Caki2 (cell line): Measurements from ENCODE around the gene MYLK2. TPM values are rescaled to one million over a fixed set of nuclear protein-coding genes. Genes with fewer than 3 reads are reported as not detected.
"Not testable (repeated sequence)": the region's sequence is repeated elsewhere in the genome, so short reads cannot be mapped to it uniquely, and the experiment has no call there.

Experiments
- DNase-seq: peaks from one replicate; pipeline ENCODE4 v3.0.0-alpha.2; 2015; ENCODE audit warnings: low read depth
- in situ Hi-C: cut with HindIII; loops from 2 replicates; pipeline ENCODE4 v1.10.0; 2016; ENCODE audit warnings: low sequenced_read_pairs, low pct_unique_long_range_greater_than_20kb, mixed read lengths
- total RNA-seq: library from RNA; depleted of rRNA; stranded (reverse); fragments of >200 nt; shearing (Covaris generic); gene quantifications from 2 replicates; pipeline ENCODE4 v1.2.3, GENCODE V29; 2014; ENCODE audit warnings: low replicate concordance

The MYLK2 gene
- total RNA-seq, 1 experiment from 2014 or later, result not detected

DNA sequence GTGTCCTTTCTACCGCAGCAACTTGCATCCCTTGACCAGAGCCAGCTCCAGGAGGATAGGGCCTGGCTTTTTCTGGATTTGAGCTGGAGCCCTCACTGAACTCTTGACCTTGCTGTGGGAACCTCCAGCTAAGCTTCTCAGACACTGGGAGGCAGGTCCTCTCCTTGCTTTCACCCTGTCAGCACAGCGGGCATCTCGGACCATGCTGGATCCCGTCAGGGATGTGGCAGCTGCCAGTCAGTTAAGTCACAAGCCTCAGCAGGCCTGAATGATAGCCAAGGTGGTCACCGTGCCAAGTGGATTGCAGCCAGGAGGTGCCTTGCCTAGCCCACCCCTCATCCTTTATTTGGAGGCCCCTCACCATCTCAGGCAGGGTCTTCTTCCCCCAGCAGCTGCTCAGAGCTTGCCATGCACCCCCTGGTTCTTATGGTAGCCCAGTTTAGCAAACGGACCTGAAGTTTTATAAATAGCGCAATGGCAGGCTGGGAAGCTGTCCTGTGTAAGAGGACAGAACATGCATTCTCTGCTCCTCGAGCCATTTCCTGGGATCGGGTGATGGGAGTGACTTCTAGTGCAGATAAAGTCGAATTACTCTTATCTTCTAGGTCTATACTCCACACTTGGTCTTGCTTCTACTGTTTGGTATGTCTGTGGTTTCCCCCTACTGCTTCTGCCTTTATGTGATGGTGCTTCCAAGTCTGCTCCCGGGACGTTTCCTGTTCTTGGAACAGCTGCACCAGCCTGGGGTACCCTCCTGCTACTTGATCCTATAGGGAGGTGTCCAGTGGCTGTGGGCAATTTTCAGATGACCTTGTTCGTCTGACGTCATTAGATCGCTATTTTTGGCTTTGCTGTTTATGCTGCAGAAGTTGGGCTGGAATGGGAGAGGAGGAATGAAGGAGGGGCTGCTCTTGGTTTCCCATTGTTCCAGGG is 7.1 kb upstream of the MYLK2 start:
- DNase-seq, result no peak
- in situ Hi-C loops, result no loop called here

DNA sequence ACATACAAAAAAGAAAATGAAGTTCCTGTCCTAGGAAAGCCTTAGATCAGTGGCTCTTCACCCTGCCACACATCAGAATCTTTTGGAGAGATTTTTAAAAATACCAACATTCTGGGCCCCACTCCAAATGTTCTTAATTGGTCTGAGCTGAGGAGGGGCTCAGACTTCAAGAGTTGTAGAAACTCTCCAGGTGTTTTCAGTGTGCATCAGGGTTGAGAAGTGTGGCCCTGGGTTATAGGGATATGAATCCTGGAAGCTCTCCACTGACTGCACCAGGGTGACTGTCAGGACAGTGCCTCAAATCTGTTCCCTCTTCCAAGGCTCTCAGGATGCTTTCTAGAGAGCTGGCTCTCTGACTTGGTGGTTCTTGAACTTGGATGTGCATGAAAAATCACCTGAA is 5.5 kb upstream of the MYLK2 start:
- DNase-seq, result no peak
- in situ Hi-C loops, result no loop called here

DNA sequence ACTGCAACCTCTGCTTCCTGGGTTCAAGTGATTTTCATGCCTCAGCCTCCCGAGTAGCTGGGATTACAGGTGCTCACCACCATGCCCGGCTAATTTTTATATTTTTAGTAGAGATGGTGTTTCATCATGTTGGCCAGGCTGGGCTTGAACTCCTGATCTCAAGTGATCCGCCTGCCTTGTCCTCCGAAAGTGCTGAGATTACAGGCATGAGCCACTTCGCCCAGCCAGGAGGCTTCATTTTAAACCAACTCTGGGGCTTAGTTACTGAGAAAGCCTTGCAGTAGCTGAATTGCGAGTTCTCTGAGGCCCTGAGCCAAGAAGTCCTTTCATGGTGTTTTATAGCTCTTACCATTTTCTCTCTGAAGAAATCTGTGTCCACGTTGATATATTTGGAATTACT is 5.0 kb upstream of the MYLK2 start:
- DNase-seq, in situ Hi-C loops: not testable (repeated sequence)

DNA sequence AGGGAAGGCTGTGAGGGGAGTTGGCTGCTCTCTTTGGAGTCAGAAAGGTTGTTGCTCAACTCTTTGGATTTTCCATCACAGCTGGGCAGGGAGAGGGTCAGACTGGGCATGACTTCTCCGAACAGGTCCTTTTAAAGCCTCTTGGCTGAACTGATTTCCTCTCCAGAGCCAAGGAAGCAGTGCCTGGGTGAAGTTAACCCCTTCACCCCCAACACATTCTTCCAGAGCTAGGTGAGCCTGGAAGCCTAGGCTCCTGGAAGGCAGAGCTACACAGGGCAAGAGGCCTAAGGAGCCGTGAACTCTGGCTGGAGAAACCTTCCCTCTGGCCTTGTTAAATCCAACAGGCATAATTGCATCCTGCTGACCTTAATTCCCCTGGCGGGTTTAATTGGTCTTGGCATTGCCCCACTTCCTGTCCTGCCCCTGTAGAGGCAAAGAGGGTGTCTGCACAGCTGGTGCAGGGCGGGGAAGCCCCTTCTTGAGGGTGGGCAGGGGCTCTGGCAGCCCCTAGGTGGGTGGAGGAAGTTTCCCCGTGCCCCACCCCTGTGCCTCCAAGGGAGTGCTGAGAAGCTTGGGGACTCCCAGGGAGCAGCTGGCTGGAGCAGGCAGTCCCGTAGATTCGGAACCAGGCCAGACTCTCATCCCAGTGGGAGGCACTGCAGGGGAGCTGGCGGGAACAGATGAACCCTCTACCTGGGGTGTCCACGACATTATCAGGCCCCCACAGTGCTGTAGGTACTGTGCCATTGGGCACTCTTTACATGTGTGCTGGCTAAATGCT is 3.6 kb upstream of the MYLK2 start:
- DNase-seq, result no peak
- in situ Hi-C loops, result no loop called here

DNA sequence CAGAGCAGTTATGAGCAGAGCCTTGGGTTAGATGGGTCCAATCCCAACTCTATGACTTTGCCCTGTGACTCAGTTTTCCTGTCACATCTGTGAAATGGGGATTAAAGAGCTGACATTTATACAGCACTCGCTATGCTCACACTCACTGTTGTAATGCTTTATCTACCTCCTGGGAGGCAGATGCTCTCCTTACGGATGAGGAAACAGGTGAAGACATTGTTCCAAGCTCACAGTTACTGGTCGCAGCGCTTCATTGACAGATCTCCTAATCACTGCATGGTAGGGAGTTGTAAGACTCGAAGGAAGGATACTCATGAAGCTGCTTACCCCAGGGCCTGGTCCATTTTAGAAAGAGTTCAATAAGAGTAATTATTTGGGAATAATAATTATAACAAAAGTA is 2.9 kb upstream of the MYLK2 start:
- in situ Hi-C loops, result no loop called here
- no peak for DNase-seq

DNA sequence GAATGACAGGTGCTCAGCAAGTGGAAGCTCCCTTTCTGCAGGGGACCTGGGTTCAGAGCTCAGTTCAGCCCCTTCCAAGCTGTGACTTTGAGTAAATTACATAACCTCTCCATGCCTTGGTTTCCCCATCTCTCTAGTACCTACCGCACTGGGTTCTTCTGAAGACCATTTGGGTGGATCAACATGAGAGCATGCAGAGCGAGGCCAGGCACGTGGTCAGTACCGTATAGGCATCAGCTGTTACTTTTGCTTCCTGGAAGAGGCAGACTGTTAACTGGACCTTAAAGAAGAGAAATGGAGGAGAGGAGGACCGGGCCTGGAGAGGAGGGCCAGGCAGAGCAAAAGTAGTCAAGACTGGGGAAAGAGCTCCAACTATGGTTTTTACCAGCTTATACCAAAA is 1.7 kb upstream of the MYLK2 start:
- in situ Hi-C loops, result no loop called here
- no peak for DNase-seq

DNA sequence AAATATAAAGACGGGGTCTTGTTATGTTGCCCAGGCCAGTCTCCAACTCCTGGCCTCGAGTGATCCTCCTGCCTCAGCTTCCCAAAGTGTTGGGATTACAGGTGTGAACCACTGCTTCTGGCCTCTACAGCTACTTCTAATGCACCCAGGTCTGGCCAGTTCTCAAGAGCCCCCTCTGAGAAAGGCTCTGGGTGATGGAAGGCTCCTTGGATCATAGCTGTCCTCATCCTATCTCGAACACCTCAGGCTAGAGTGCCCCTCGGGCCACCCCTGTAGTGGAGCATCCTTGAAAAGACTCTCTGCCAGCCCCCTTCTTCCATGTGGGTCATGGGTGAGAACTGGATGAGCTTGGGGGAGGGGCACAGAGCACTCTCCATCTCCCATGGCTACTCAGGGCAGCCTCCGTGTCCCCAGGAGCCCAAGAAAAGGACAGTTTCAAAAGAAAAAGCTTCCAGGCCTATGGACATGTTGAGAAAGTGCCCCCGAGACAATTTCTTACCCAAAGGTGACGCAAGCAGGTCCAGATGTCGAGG is 714 bp upstream of the MYLK2 start:
- in situ Hi-C loops, result no loop called here
- no peak for DNase-seq

DNA sequence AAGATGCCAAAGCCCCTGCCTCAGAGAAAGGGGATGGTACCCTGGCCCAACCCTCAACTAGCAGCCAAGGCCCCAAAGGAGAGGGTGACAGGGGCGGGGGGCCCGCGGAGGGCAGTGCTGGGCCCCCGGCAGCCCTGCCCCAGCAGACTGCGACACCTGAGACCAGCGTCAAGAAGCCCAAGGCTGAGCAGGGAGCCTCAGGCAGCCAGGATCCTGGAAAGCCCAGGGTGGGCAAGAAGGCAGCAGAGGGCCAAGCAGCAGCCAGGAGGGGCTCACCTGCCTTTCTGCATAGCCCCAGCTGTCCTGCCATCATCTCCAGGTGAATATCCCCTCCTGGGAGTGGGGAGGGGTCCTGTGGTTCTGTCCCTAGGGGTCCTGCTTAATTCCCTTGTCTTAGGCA is 1.1 kb downstream of the MYLK2 start:
- in situ Hi-C loops, result no loop called here
- no peak for DNase-seq

DNA sequence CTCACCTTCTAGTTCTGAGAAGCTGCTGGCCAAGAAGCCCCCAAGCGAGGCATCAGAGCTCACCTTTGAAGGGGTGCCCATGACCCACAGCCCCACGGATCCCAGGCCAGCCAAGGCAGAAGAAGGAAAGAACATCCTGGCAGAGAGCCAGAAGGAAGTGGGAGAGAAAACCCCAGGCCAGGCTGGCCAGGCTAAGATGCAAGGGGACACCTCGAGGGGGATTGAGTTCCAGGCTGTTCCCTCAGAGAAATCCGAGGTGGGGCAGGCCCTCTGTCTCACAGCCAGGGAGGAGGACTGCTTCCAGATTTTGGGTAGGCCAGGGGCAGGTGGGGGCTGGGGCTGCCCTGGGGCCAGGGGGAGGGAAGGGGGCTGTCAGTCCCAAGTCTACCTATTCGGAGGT is 2.3 kb downstream of the MYLK2 start:
- in situ Hi-C loops, result no loop called here

DNA sequence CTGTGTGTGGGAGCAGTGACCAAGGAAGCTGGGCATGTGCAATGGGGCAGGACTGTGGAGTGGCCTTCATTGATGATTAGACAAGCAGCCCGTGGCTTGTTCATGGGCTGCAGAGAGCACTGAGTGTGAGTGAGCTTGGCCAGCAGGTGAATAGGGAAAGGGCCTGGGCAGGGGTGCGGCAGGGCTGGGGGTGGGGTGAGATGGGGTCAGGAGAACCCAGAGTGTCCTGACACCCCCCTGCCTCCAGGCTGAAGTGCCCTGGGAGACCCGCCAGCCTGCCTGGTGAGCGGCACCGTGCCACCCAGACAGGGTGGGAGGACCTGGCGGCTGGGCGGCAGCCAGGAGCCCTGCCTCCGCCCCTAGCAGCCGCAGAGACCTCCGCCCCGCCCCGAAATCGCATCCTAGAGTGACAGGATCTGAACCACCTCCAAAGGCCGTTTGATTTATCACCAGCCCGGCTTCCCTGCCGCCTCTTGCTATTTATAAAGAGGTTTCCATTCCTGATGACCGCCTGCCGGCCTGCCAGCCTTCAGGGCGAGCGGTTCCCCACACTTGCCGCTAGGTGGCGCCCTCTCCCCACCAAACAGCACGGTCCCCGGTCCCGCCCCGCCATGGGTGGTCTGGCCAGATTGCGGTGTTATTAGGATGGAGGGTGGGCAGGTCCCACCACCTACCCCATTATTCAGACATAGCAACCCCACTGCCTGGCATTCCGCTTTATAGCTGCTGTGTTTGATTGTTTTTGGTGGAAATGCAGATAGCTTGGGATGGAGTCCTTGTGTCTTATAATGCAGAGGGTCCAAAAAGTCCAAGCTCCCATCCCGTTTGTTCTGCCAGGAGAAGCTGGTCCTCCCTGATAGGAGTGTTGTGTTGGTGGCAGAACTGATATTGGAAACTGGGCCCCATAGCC is 3.5 kb downstream of the MYLK2 start:
- in situ Hi-C loops, result no loop called here
- DNase-seq, result peak; percentile 96

More for the DNA sequence above, 2.3 kb downstream of the MYLK2 start:
- DNase-seq, result no peak

DNA sequence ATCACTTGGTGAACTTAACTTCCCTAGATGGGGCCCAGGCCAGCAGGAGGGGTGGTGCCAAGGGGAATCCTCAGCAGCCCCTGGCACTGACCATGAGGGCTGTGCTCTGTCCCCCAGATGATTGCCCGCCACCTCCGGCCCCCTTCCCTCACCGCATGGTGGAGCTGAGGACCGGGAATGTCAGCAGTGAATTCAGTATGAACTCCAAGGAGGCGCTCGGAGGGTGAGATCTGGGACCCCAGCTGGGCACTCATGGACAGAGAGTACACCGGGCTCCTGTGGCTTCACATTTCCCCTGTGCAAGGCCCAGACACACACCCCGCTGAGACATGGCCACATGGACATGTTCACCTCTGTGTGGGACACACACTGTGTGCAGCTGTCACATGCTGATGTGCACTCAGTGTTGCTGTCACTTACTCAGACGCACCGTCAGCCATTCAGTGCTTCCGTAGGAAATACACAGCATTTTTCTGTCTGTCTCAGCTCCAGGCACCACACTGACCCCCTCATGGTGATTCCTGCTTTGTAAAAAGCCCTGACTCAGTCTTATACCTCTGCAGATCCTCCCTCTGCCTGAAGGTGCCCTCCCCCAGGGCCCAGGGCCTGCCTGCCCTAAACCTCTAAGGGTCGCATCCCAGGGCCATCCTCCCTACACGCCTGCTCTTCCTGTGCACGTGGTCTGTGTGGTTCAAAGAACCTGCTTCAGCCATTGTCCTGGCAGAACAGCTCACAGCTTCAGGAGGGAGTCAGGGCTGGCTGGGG is 4.4 kb downstream of the MYLK2 start:
- DNase-seq, result no peak
- in situ Hi-C loops, result no loop called here

DNA sequence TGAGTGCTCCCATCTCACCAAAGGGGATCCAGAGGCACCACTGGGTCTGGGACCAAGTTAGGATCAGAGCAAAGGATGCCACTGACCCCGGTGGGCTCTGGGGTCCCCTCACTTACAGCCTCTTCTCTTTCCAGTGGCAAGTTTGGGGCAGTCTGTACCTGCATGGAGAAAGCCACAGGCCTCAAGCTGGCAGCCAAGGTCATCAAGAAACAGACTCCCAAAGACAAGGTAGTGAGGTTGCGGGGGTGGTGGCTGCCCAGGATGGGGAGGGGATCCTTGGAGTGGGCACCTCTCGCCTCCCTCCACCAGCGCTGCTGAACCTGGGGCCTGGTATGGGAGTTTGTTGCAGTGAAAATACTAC is 4.9 kb downstream of the MYLK2 start:
- in situ Hi-C loops, result no loop called here
- DNase-seq, result no peak

DNA sequence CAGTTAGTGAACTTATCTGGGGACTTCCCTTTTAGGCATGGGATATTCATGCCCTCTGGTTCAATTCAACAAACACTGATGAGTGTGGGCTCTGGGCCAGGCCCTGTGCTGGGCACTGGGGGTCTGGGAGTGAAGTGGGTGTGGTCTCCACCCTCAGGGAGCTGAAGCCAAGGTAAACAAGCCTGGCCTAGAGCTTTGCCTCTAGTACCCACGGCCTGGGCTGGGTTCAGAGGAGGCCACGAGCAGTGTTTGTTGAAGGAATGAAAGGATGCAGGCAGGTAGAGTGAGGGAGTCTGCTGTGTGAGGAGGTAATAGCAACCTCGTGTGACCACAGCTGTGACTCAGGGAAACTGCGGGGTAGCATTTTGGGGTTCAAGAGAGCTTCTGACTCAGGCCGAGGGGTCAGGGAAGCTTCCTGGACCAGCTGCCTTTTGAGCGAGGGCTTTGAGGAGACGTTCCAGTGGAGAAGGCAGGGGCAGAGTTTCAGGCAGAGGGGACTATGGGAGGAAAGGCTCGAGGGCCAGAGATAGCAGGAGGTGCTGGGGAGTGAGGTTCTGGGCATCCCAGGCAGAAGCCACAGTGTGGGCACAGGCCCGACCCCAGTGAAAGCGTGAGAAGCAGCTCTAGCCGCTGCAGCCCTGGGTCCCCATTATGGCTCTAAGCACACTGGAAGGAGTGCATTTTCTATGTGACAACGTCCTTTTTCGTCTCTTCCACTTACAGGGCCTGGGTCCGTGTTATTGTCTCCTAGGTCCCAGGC is 5.6 kb downstream of the MYLK2 start:
- in situ Hi-C loops, result no loop called here
- no peak for DNase-seq

DNA sequence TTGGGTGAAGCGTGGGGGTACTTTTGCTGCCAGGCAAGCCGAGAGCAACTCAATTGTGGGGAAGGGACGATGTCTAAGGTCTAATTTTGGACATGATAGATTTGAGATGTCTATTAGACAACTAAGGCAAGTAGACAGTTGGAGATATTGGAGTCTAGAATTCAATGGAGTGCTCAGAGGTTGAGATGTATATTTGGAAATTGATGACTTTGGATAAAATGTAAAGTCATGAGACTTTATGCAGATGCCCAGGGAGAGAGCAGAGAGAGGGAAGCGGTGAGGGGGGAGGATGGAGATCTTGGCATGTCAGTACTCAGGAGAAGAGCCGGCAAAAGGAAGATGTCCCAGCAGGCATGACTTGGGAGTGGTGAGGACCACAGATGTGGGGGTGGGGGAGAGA is 6.9 kb downstream of the MYLK2 start:
- in situ Hi-C loops, result no loop called here
- no peak for DNase-seq

DNA sequence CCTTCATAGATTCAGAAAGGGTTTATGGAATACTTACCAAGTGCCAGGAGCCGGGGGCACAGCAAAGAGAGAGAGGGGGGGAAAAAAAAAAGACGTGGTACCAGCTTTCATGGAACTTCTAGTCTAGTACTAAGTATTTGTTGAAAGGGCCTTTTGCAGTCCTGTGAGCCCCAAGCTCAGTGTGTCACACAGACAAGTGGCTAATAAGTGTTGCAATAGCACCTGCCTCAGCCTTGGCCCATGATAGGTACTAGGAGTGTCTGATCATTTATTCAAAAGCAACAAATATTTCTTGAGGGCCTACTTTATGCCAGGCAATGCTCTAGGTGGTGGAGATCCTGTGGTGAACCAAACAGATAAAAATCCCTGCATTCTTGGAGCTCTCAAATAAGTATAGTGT is 7.9 kb downstream of the MYLK2 start:
- no peak for DNase-seq
- in situ Hi-C loops, result no loop called here

DNA sequence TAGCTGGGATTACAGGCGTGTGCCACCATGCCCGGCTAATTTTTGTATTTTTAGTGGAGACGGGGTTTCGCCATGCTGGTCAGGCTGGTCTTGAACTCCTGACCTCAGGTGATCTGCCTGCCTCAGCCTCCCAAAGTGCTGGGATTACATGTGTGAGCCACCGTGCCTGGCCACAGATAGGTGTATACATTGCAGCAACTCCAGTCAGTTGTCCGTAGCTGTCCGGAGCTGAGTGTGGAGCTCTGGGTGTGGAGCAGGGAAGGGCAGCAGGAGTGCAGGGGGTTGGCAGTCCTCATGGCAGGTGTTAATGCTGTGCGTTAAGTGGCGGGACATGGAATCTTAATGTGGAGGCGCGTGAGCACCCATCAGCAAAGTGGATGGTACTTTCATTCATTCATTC is 8.9 kb downstream of the MYLK2 start:
- DNase-seq, in situ Hi-C loops: not testable (repeated sequence)

DNA sequence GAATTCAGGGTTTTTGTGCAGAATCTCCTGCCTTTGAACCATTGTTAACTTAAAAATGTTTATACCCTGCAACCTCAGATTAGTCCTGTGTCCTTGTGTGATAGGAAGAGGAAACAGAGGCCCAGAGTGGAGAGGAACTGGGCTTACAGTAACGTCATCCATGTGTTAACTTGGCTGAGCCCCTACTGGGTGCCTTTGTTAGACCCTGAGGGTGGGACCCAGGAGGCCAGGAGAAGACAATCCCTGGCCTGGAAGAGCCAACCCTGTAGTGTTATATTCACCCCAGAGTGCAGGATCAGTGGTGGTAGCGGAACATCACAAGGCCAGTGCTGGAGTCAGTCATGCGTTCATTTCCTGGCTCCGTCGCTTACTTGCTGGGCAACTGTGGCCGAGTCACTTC is 10.6 kb downstream of the MYLK2 start:
- in situ Hi-C loops, result no loop called here

More for the DNA sequence above, 10.6 kb downstream of the MYLK2 start:
- no peak for DNase-seq
